Neuronal stem cell (in vitro differentiated cells): Measurements from ENCODE around the gene DUS1L.

Experiments
- DNase-seq: peaks from one replicate; pipeline ENCODE4 v3.0.0-alpha.2; 2013; ENCODE audit warnings: low spot score
- H2AFZ ChIP-seq: one replicate; pipeline ENCODE4 v1.6.1; 2013; ENCODE audit warnings: mild to moderate bottlenecking, low read length, inconsistent platforms
- H2AK5ac ChIP-seq: 2 replicates; pipeline ENCODE4 v1.6.1; 2013; ENCODE audit warnings: low read depth, mild to moderate bottlenecking, inconsistent platforms, low read length, moderate library complexity, mixed read lengths
- H2BK120ac ChIP-seq: 2 replicates; pipeline ENCODE4 v1.6.1; 2013; ENCODE audit warnings: low read depth, mild to moderate bottlenecking, inconsistent platforms, low read length, moderate library complexity, mixed read lengths
- H2BK12ac ChIP-seq: one replicate; pipeline ENCODE4 v1.6.1; 2013; ENCODE audit warnings: low read length, inconsistent platforms
- H2BK15ac ChIP-seq: 2 replicates; pipeline ENCODE4 v1.6.1; 2013; ENCODE audit warnings: mild to moderate bottlenecking, low read length, inconsistent platforms, mixed read lengths
- H2BK5ac ChIP-seq: one replicate; pipeline ENCODE4 v1.6.1; 2013; ENCODE audit warnings: inconsistent platforms, mild to moderate bottlenecking, low read length, moderate library complexity
- H3K14ac ChIP-seq: one replicate; pipeline ENCODE4 v1.6.1; 2013; ENCODE audit warnings: low read length, inconsistent platforms
- H3K18ac ChIP-seq: 2 replicates; pipeline ENCODE4 v1.6.1; 2013; ENCODE audit warnings: low read length, inconsistent platforms
- H3K23ac ChIP-seq: 2 replicates; pipeline ENCODE4 v1.6.1; 2013; ENCODE audit warnings: low read depth, mild to moderate bottlenecking, mixed read lengths, low read length, inconsistent platforms; ENCODE audit not compliant: poor library complexity
- H3K27ac ChIP-seq: replicated peaks from 3 replicates; pipeline ENCODE4 v1.5.1; 2013; ENCODE audit warnings: low read length, inconsistent platforms
- H3K27me3 ChIP-seq, 3 experiments: 2 replicates each; pipeline ENCODE4 v1.6.1; 2013; ENCODE audit warnings: low read length in 3 of 3, mild to moderate bottlenecking in 2 of 3, inconsistent platforms in 1 of 3, low read depth in 1 of 3, mixed read lengths in 1 of 3, moderate library complexity in 1 of 3; ENCODE audit not compliant: control insufficient read depth in 3 of 3, insufficient read depth in 3 of 3
- H3K36me3 ChIP-seq, 2 donors: replicated peaks in 1 of 2; 2 replicates each; pipeline ENCODE4 v1.6.1; 2013; ENCODE audit warnings: low read length in 2 of 2; ENCODE audit not compliant: control insufficient read depth in 2 of 2, insufficient read depth in 2 of 2
- H3K4ac ChIP-seq: 2 replicates; pipeline ENCODE4 v1.6.1; 2013; ENCODE audit warnings: inconsistent platforms, mild to moderate bottlenecking, low read length, moderate library complexity
- H3K4me1 ChIP-seq, 2 donors: 1 replicate in 1 of 2; 2 replicates in 1 of 2; pipeline ENCODE4 v1.6.1; 2013; ENCODE audit warnings: low read length in 2 of 2, low read depth in 1 of 2; ENCODE audit not compliant: control insufficient read depth in 2 of 2, insufficient read depth in 1 of 2
- H3K4me2 ChIP-seq: one replicate; pipeline ENCODE4 v1.6.1; 2013; ENCODE audit warnings: mild to moderate bottlenecking, low read length, inconsistent platforms; ENCODE audit not compliant: insufficient read depth, poor library complexity, severe bottlenecking
- H3K4me3 ChIP-seq, 2 donors: 2 replicates each; pipeline ENCODE4 v1.5.1; 2013; ENCODE audit warnings: low read length in 2 of 2, mild to moderate bottlenecking in 2 of 2, inconsistent platforms in 1 of 2, moderate library complexity in 1 of 2
- H3K79me1 ChIP-seq: one replicate; pipeline ENCODE4 v1.6.1; 2013; ENCODE audit warnings: low read depth, mild to moderate bottlenecking, inconsistent platforms, low read length, moderate library complexity
- H3K9ac ChIP-seq: one replicate; pipeline ENCODE4 v1.6.1; 2013; ENCODE audit warnings: mild to moderate bottlenecking, low read depth, low read length, inconsistent platforms; ENCODE audit not compliant: poor library complexity
- H3K9me3 ChIP-seq, 2 donors: replicated peaks in 1 of 2; 2 replicates each; pipeline versions ENCODE3 to v1.6.1; 2013; ENCODE audit warnings: low read length in 2 of 2, mild to moderate bottlenecking in 2 of 2, inconsistent platforms in 1 of 2, low read depth in 1 of 2, mixed read lengths in 1 of 2, moderate library complexity in 1 of 2; ENCODE audit not compliant: control insufficient read depth in 2 of 2, insufficient read depth in 1 of 2
- H4K8ac ChIP-seq: one replicate; pipeline ENCODE4 v1.6.1; 2013; ENCODE audit warnings: low read depth, mild to moderate bottlenecking, inconsistent platforms, low read length, moderate library complexity
- H4K91ac ChIP-seq: one replicate; pipeline ENCODE4 v1.6.1; 2013; ENCODE audit warnings: low read length, low read depth, mild to moderate bottlenecking, inconsistent platforms; ENCODE audit not compliant: poor library complexity
- WGBS, 2 donors: extraction: QIAGEN DNeasy Blood & Tissue Kit; methylation state at CpG; one replicate each; pipeline ENCODE4 v1.1.7; 2013; ENCODE audit warnings: missing lambda C conversion rate in 2 of 2, mixed read lengths in 1 of 2; ENCODE audit not compliant: insufficient read length in 2 of 2, insufficient replicate concordance in 1 of 2; ENCODE audit errors: extremely low coverage in 2 of 2; 5-methylcytosine and 5-hydroxymethylcytosine counted together

The DUS1L gene

DNA sequence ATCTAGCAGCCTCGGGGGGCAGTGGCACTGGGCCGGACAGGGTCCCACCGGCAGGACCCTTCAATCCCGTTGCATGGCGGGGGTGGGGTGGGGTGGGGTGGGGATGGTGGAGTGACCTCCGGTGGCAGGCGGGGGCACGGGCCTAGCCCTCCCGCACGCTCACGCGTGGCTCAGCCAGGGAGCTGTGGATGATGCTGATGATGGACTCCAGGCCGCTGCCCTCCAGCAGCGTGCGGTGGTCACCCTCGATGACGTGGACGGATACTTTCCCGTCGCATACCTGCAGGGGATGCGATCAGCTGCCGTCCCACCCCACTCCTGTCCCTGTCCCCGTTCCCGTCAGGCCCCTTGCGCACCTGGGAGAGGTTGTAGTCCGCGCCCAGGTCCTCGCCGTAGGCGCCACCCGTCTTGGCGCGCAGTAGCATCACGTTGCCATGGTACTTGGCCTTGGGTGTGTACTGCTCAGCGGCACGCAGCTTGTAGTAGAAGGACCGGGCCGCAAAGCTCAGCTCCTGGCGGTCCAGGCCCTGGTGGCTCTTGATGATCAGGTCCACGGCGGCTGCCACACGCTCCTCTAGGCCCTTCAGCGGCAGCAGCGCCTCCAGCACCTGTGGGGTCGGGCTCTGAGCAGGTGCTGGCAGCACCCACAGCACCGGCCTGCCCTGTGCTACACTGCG, 13.5 kb upstream of the DUS1L start:
- Histone ChIP-seq H3K27ac (no peak overlapping the region), H3K4me2 (no peak overlapping the region), H4K8ac (no peak overlapping the region), H3K14ac (no peak overlapping the region), H3K9ac (peak overlapping the region; percentile 44), H3K9me3 (peaks cover 0 to 1% of the 10 kb centered on the region in 2 donors), H2BK5ac (no peak overlapping the region), H2AFZ (no peak overlapping the region), H3K23ac (no peak overlapping the region), H3K27me3 (no peaks in the 10 kb centered on the region), H2BK12ac (peak overlapping the region; percentile 22), H2BK120ac (no peak overlapping the region), H3K4me1 (peaks cover 0 to 3% of the 10 kb centered on the region in 2 donors), H3K4me3 (no peak overlapping the region), H3K36me3 (peaks cover 53 to 65% of the 10 kb centered on the region in 2 donors), H3K4ac (no peak overlapping the region), H2BK15ac (no peak overlapping the region), H4K91ac (no peak overlapping the region), H3K79me1 (peaks cover 27% of the 10 kb centered on the region), H2AK5ac (no peak overlapping the region), H3K18ac (no peak overlapping the region)
- WGBS, 2 donors = no CpG with 5 or more reads among the region's 47 CpGs
- no peak for DNase-seq

GRCh38 chr17:82078433-82078832, 12.8 kb upstream of the DUS1L start:
- no peak overlapping the region for H3K4me2 ChIP-seq
- WGBS, 2 donors = no CpG with 5 or more reads among the region's 18 CpGs
- H3K27me3 ChIP-seq = no peaks in the 10 kb centered on the region
- no peak overlapping the region for H3K4me3 ChIP-seq
- peaks cover 46 to 58% of the 10 kb centered on the region in 2 donors for H3K36me3 ChIP-seq
- no peak overlapping the region for H2AK5ac ChIP-seq
- H3K18ac ChIP-seq = no peak overlapping the region
- H4K8ac ChIP-seq = no peak overlapping the region
- no peak overlapping the region for H2BK12ac ChIP-seq
- no peak overlapping the region for H2BK120ac ChIP-seq
- H3K4ac ChIP-seq = no peak overlapping the region
- no peak overlapping the region for H4K91ac ChIP-seq
- no peak overlapping the region for H2BK15ac ChIP-seq
- H3K27ac ChIP-seq = no peak overlapping the region
- peaks cover 0 to 1% of the 10 kb centered on the region in 2 donors for H3K9me3 ChIP-seq
- no peak overlapping the region for H3K9ac ChIP-seq
- no peak overlapping the region for H2AFZ ChIP-seq
- no peak overlapping the region for H3K23ac ChIP-seq
- peaks cover 0 to 3% of the 10 kb centered on the region in 2 donors for H3K4me1 ChIP-seq
- DNase-seq = no peak
- no peak overlapping the region for H2BK5ac ChIP-seq
- H3K79me1 ChIP-seq = peaks cover 21% of the 10 kb centered on the region
- H3K14ac ChIP-seq = no peak overlapping the region

GRCh38 chr17:82077617-82078358, 12.2 kb upstream of the DUS1L start:
- WGBS, 2 donors = no CpG with 5 or more reads among the region's 28 CpGs
- Histone ChIP-seq H3K18ac (peak overlapping the region; percentile 48), H3K36me3 (peaks cover 40 to 51% of the 10 kb centered on the region in 2 donors), H3K4me1 (peaks cover 0 to 3% of the 10 kb centered on the region in 2 donors), H3K23ac (peak overlapping the region; percentile 80), H3K9me3 (peaks cover 0 to 1% of the 10 kb centered on the region in 2 donors), H2BK120ac (no peak overlapping the region), H2AFZ (no peak overlapping the region), H3K4me3 (peak overlapping the region in 1 of 2 donors; percentile 3), H4K8ac (no peak overlapping the region), H3K27me3 (no peaks in the 10 kb centered on the region), H3K79me1 (peaks cover 15% of the 10 kb centered on the region), H2AK5ac (no peak overlapping the region), H3K4me2 (no peak overlapping the region), H3K9ac (no peak overlapping the region), H4K91ac (no peak overlapping the region), H2BK5ac (no peak overlapping the region), H3K4ac (no peak overlapping the region), H3K14ac (no peak overlapping the region), H3K27ac (no peak overlapping the region), H2BK12ac (no peak overlapping the region), H2BK15ac (no peak overlapping the region)
- no peak for DNase-seq
